Activated naive CD4-positive, alpha-beta T cell treated with Interleukin-2 at 50 U/mL for 16 hours (primary cell): Measurements from ENCODE around the gene EPN2.
A peak's percentile ranks its signal among the peaks of the same experiment; 100 is the strongest.

Source experiments
- DNase-seq: peaks from one replicate; pipeline ENCODE4 v3.0.0-alpha.2; 2020

Gene EPN2

DNA sequence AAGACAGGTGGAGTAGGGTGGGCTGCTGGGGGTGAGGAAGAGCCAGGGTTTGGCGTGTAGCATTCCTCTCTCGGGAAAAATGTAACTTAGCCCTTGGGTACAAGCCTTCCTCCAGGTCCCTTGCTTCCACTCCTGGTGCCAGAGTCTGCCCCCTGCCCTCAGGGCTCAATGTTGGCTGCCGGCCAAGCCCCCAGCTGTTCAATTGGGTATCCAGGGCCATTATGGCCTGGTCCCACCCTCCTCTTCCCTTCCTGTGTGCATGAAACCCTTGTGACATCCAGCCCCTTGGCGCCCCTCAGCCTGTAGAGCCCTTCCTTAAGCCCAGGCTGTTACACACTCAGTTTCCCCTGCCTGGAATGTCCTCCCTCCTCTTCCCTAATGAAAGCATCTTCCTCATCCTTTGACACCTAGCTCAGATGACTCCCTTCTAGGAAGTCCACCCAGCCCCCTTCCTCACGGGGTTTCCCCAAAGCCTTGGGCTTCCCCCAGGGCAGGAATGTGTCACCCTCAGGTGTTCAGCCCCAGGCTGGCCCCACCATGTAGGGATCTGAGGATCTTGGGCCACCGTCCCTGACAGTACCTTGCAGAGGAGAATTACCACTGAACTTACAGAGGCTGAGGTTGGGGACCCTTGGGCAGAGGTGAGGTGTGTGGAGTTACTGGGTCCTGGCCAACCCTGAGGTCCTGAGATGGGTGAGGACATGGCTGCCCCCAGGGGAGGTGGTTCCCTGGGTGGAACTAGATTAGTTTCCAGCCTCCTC, 95.4 kb downstream of the EPN2 start:
- DNase-seq: no peak

DNA sequence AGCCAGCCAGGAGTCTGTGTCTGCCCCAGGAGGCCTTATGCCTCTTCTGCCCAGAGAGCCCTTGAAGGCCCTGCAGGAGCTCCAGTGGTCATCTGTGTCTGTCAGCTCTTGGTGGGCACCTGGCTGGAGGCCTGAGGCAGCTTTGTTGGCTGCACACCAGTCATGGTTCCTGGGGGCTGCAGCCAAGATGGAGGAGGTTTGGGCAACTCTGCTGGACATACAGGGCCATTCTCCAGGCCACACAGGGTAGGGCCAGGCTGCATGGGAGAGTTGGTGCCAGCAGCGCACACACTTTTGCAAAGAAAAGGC, 95.9 kb downstream of the EPN2 start:
- no peak for DNase-seq

DNA sequence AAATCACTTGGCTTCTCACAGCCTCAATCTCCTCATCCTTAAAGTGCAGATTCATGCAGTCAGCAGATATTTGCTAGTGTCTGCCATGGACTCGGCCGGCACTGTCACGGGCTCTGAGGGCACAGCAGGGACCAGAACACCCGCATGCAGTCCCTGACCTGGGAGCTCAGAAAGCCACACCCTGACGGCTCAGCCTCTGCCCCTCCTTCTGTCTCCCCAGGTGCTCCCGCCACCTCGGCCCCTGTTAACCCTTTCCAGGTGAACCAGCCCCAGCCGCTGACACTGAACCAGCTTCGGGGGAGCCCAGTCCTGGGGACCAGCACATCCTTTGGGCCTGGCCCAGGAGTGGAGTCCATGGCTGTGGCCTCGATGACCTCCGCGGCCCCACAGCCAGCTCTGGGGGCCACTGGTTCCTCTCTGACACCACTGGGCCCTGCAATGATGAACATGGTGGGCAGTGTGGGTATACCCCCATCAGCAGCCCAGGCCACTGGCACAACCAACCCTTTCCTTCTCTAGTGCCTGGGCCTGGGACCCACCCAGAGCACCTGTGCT, 96.6 kb downstream of the EPN2 start:
- no peak for DNase-seq

DNA sequence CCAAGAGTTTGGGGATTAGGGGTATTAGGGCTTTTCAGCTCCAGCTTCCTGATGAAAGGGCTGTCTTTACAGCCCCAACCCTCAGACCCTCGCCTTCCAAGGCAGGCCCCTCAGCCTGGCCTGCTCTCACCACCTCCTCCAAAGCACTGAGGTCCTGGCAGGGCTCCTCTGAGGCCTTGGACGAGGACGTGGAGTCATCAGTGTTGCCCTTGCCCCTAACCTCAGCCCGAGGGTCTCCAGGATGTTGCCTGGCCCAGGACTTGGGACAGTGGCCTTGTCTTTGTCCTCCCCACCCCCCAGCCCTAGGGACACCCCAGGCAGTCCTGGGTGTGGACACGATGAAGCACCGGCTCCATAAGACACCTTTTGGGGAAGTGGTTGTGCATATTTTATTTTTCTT, 97.2 kb downstream of the EPN2 start:
- DNase-seq: no peak

DNA sequence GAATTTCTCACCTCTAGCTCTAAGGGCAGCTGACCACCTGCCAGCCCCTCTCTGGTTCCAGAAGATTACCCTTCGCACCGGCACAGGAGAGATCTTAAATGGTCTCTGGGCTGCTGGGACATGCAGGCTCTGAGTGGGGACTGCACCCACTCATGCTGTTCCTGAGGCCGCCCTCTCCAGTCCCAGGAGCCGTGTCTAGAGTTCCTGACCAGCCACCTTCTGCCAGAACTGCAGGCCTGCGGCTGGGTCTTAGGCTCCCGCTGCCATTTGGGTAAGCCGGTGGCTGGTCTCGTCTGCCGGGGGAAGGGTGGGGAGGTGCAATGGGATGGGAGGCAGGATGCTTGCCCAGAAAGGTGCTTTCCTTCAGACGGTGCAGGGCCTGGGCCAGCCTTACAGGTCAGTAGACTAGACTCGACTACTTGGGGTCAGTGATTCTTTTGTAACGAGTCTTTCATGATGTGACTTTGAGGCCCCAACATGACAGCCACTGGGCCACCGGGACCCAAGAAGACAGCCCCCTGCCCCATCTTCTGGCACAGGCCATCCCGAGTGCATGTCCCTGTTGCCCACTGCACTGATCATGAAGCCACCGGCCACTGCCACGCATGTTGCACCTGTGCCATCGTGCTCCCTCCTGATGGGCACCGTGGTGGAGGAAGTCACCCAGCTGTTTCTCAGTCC, 98.9 kb downstream of the EPN2 start:
- no peak for DNase-seq

DNA sequence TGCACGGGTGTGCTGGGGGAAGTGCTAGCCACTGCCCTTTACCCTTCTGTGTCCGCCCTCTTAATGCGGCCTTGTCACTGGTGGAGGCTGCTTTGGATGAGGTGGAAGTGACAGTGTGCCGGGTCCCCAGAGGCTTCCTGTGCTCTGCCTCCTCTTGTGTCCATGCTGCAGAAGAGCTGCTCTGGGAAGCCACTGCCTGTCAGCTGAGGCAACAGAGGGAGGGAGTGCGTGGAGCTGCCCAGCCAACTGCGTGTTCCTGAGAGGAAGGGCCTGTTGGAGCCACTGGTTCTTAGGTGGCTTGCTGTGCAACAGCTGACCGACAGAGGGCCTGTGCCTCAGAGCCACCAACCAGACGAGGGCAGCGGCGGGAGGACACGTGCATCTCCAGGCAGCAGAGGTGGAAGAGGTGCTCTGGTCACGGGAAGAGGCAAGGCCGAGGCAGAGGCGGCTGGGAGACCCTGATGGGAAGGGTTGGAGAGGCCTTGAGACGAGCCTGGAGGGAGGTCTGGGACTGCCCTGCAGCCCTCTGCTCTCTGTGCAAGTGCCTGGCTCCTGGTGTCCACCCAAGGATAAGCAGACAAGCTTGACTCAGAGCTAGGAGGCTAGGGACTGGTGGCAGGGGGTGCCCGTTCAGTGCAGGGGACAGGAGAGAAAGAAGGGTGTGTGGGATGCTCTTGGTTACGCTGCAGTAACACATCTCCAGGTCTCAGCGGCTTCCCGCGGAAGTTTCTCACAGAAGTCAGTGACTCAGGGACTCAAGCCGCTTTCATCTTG, 100.0 kb downstream of the EPN2 start:
- DNase-seq: no peak

DNA sequence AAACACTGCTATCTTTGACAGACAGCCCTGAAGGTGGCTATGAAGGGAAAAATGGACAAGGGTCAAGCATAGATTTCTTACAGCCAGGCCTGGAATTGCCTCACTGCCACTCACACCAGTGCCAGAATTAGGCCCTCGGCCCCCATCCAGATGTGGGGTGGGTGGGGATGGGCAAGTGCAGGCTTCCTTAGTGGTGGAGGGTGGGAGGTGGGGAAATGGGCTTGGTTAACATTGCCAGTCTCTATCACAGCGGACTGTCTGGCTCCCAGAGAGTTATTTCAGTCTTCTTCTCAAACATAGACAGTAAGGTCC, 100.5 kb downstream of the EPN2 start:
- no peak for DNase-seq

DNA sequence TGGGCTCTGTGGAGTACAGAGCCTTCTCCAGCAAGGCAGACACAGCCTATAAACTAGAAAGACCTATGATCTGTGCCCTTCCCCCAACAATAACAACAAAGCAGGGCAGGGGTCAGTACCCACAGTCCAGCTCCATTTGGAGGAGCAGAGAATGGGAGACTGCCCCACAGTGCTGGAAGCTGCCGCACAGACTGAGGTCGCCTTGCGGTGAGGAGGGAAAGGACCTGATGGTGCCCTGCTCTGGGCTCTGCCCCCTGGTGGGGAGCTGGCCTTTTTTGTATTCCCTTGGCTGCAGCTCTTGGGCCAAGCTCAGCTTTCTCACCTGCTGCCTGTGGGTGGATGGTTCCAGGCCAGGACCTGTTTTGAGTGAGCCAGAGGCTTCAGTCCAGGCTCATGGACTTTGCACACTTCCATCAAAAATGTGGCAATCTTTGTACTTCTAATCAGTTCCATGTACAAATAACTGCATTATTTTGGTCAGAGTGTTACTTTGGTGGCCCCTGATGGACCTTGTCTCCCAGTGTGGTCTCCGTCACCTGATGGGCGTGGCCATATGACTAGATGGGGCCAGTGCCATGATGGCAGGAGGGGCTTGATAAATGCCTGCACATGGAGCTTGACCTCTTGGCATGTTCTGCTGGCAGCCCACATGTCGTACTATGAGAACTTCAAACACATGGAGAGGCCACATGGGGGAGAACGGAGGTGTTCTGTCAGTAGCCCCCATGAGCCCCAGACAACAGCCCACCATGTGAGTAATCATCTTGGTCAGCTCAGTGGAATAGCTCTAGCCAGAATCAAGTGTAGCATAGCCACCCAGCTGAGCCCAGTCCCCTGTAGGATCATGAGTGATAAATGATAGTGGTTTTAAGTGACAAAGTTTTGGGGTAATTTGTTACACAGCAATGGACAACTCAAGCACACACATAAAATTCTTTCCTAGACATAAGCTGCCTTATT, 101.1 kb downstream of the EPN2 start:
- DNase-seq: peak; percentile 61

DNA sequence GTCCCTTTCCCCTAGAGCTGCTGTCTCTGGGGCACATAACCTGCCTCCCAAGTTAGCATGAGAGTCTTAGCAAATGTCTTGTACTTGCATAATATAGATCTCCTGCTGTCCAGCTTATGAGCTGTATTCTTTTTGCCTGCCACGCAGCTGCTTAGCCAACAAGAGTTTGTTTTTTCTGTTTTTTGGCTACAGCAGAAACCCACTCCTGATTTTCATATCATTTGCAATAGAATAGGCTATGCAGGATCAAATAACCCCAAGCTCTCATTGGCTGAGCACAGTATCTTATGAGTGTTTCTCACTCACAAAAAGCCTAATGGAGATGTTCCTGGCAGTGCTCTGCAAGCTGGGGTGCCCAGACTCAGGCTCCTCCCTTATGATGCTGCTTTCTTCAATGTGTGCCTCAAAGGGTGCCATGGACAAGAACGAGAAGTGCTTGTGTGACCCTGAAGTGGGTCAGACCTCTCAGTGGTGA, 102.2 kb downstream of the EPN2 start:
- DNase-seq: no peak

DNA sequence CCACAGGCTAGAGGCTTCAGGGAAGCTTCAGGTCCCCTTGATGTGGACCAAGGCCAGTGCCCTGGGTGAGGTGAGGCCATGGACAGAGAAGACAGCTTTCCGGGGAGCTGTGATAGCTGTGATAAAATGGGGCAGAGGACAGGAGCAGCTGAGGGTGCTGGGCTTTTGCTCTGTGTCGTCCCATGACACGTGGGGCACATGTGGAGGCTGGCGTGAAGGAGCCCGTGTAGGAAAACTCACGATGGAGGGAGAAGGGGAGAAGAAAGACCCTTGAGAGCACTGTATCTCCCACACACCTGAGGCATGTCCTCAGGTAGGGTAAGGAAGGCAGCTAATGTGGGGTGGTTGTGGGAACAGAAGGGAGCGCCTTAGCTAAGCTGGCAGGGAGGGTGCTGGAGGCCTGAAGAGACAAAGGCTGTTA, 104.1 kb downstream of the EPN2 start:
- DNase-seq: no peak

DNA sequence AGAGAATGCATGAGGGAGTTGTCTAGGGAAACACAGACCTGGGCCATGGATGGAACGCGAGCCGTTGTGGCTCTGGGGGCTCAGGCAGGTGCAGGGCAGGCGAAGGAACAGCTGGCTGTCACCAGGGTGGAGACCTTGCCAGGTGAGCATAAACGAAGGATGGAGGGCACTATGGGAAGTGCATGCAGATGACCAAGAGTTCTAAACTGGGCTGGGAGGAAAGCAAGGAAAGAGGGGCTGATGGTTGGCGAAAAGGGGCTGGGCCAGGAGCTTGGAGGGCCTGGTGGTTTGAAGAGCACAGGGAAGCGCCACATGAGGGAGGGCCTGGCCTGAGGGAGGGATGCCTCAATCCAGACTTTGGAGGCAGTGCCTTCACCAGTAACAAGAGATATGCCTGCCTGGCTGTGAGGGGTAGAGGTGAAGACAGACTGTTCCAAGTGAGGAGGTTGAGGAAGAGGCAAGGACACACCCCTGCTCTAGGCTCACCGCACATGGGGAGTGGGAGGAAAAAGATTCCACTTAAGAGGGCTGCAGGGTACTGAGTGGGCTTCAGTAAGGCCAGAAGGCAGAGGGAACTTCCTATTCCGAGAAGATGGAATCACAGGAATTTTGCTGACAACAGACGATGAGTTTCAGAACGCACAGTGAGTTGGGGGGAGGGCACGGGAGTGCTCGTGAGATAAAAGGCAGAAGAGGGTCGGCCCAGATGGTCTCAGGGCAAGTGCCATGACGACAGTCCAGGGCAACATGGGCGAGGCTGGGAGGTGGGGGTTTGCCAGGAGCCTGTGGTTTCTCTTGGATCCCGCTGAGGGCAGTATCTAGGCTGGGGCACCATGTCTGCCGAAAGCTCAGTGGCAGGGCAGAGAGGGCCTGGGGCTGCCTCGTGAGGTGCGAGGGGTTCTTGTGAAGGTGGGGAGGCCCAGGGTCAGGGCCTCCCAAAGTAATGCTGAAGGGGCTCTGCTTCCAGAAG, 104.8 kb downstream of the EPN2 start:
- no peak for DNase-seq

DNA sequence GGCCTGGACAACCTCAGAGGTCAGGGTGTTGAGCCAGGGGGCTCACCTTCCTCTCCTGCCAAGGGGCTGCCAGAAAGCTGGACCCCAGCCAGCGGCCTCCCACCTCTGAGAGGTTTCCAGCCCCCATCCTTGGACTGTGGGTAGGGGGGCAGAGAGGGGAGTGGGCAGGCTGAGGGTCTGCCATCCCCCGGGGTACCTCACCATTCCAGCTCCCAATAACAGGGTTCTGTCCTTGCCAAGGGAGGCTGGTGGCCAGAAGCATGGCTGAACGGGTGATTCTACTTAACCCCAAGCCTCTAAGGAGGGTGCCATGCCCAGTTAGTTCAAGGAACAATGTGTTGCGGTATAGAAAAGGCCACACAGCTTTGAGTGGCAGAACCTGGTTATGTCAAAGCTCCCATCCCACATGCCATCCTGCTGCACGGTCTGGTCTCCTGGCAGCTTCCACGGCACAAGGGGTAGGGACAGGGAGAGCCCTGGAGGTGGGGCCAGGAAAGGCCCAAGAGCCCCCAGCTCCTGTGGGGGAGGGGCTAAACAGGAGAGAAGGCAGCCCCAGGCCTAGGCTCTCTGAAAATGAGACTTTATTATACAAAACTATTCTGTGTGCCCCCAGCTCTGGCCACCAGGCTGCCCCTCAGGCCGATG, 105.6 kb downstream of the EPN2 start:
- DNase-seq: no peak

DNA sequence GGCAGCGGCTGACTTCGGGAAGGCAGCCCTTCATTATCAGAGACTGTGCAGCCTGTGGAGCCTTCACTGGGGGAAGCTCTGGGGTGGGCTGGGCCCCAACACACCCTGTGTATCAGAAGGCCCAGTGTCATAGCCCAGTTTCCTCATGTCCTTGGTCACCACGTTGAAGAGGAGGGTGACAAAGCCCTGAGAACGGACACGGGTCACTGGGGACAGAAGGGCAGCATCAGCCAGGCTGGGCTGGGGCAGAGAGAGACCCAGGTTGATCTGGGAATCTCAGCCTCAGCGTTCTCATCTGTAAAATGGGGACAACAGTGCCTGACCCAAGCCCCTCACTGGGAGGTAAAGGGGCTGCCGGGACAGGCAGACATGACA, 106.1 kb downstream of the EPN2 start:
- DNase-seq: no peak

DNA sequence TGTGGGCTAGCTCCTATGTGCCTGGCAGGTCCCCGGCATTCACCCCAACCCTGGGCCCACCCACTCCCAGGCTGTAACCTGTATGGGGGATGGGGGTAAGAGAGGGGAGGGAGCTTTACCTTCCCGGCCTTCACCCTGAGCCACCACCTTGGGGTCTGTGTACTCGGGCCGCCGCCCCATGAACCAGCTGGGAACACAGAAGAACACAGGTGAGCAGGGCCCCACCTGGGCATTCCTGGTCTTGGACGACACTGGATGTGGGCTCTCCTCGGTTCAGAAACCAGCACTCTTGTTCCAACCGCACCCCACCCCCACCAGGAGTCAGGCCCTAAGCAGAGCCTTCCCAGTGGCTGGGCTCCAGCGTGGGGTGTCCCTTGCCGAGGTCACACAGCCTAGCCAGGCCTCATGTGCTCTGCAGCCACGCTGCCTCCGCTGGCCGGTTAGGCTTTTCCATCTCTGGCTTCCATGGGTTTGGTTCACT, 106.5 kb downstream of the EPN2 start:
- no peak for DNase-seq

DNA sequence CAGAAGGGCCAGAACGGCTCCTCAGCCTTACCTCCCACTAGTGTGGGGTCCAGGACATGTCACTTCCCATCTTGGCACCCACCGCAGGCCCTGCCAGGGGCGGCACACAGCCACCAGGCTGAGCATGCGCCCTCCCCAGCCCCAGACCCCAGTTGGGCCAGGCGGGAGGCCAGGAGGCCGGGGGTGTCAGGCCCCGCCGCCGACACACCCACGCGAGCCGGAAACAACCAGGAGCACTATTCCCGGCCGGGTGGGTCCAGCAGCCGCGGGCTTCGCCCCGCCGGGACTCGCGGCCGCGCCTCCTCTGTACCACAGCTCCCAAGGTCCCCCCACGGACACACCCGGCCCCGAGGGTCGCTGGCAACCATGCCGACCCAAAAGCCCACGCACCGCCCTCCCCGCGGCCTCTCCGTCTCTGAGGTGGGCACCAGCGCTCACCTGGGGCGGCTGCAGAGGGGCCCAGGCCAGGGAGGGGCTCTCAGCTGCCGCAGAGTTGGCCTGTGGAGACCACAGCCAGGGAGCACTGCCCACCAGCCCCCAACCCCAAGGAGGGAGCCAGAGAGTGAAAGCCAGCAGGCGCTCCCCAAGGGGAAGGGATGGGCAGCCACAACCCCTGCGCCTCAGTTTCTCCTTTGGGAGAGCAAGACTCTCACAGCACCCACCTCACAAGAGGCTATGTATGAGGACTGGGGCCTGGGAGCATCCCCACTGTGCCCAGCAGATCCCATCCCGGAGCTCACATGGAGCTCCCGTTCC, 107.3 kb downstream of the EPN2 start:
- DNase-seq: no peak

DNA sequence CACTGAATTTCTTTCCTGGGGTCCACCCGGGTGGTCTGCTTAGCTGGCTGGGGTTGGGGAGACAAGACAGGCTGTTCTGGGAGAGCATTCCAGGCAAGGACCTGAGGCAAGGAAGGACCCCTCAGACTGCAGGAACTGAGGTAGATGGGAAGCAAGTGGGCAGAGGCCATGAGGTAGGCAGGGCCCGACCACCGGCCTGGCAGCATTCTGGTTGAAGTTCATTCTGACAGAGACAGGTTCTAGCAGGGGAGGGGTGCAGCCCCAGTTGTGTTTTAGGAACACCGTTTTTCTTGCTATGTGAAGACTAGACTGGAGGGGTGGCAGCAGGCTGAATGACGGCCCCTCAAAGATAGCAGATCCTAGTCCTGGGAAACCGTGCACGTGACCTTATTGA, 107.9 kb downstream of the EPN2 start:
- DNase-seq: no peak

DNA sequence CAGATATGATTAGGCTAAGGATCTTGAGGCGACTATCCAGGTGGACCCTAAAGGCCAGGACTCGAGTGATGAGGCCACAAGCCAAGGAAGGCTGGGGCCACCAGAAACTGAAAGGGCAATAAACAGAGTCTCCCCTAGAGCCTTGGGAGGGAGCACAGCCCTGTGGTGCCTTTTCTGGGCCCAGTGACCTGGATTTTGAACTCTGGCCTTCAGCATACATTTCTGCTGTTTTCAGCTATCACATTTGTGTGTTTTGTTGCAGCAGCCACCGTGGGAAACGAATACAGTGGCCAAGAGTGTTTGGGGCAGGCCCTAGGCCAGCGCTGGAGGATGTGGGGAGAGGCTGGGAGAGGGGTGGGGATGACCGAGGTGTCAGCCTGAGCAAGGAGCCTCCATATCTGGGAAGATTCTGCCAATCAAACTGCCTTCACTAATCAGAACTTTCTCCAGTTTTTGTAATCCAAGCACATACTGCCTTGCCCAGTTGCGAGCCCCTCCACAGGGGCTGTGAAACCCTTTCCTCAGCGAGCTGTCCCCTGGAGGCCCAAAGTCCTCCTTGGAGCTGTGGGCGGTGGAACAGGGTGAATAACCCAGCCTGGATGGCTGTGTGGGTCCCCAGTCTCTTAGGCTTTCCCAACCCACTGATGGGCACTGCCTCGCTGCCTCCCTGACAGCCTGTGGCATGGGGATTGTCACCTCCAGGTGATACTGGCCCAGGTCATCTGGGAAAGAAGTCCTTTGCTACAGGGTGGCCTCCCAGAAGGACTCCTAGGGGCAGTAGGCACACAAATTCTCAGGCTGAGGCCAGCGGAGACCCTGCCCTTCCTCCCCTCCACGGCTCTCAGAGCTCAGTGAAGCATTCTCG, 108.6 kb downstream of the EPN2 start:
- DNase-seq: no peak

DNA sequence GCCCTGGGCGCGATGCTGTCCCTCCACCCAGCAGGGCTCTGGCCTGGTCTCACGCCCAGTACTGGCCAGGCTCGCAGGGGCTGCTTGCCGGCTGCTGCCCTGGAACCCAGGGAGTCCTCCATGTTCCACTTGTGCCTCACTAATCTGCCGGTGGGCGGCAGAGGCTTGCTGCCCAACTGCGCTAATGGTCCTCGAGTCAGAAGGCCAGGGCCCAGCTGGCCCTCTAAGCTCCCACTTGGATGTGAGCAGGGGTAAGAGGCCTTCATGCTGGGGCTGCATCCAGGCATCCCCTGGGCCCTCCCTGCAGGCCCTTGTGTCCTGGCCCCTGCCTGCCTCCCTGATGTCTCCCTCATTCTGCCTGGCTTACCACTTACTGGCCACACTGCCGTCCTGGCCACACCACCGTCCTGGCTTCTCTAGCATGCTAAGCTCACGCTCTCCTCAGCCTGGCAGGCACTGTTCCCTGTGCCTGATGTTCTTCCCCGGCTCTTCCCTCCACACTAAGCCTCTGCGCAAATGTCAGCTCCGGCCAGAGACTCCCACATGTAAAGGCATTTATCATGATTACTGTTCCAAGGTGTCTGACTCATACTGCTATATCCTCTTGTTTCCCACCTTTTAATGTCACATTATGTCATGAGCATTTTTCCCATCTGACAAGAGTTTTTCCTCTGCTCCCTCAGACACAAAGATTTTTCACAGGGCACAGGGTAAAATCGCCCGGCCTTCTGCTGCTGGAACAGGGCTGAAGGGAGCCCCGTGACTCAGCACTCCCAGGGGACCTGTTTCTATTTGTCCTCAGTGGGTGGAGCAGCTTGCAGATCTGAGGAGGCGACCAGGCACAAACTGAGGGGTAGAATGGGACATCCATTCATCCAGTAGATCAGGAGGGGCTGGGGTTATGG, 109.4 kb downstream of the EPN2 start:
- no peak for DNase-seq
